Vagina (tissue), 2 donors: ENCODE data around the gene DVL2.

Experiments used
- CTCF ChIP-seq, 3 experiments: fragments of 450-650 bp in 2 of 3; fragments of 200-600 bp in 1 of 3; sonication (generic) in 1 of 3; IDR thresholded peaks; one replicate each; pipeline ENCODE4 v1.5.1; 2017 to 2019; ENCODE audit warnings: antibody characterized with exemption in 3 of 3, mild to moderate bottlenecking in 2 of 3, moderate library complexity in 2 of 3
- POLR2A ChIP-seq, 2 donors: fragments of 450-650 bp; IDR thresholded peaks; one replicate each; pipeline ENCODE4 v1.6.1; 2017; ENCODE audit warnings: antibody characterized with exemption in 2 of 2, mild to moderate bottlenecking in 2 of 2, moderate library complexity in 2 of 2

GRCh38 chr17:7215136-7215638 lies 19.1 kb downstream of the DVL2 start:
- TF ChIP-seq CTCF (IDR thresholded peaks at IDR 0.05): no peak
- no peak for TF ChIP-seq POLR2A (IDR thresholded peaks at IDR 0.05)
